Endothelial cell of umbilical vein (primary cell): ENCODE data around the gene GARIN5A. TPM values are rescaled to one million over a fixed set of nuclear protein-coding genes. Genes with fewer than 3 reads are reported as not detected.

Source experiments
- BruUV-seq: library from RNA; stranded (reverse); fragments of 400-500 nt; replicated peaks from 2 replicates; lab custom pipeline; 2021; lab: Mats Ljungman, UMichigan
- CTCF ChIA-PET: fragments of 300-600, 350-600 bp; sonication (Branson Sonifier 250); formaldehyde crosslinking; loops from one replicate; lab custom pipeline; 2021; ENCODE audit warnings: antibody characterized with exemption, inconsistent platforms; lab: Charles Lee
- POLR2A ChIA-PET: fragments of 300-600, 350-600 bp; sonication (Branson Sonifier 250); formaldehyde crosslinking; loops from one replicate; lab custom pipeline; 2021; ENCODE audit warnings: antibody characterized with exemption, inconsistent platforms; lab: Charles Lee
- DNase-seq: peaks from one replicate; pipeline ENCODE4 v3.0.0-alpha.2; 2011; ENCODE audit warnings: low read depth, low spot score
- FAIRE-seq: peaks from 2 replicates; lab custom pipeline; 2011; peaks lifted over from hg19 to GRCh38; lab: Jason Lieb, UNC
- H2AFZ ChIP-seq: 2 replicates; pipeline ENCODE4 v1.6.0; 2012; ENCODE audit warnings: low read depth, low read length, control low read depth, inconsistent platforms
- H3K27ac ChIP-seq: 2 replicates; pipeline ENCODE4 v1.5.1; 2011; ENCODE audit warnings: low read depth, mild to moderate bottlenecking, control low read depth, low read length, moderate library complexity; ENCODE audit not compliant: insufficient read depth
- H3K27me3 ChIP-seq, 2 experiments: 2 replicates each; pipeline versions ENCODE4 v1.6.0 to v1.6.1; 2011; ENCODE audit warnings: low read length in 2 of 2, mixed read lengths in 1 of 2; ENCODE audit not compliant: control insufficient read depth in 2 of 2, insufficient read depth in 2 of 2
- H3K36me3 ChIP-seq, 2 experiments: 2 replicates in 1 of 2; 3 replicates in 1 of 2; pipeline ENCODE4 v1.5.1; 2011; ENCODE audit warnings: low read length in 2 of 2, mild to moderate bottlenecking in 1 of 2, moderate library complexity in 1 of 2; ENCODE audit not compliant: control insufficient read depth in 2 of 2, insufficient read depth in 2 of 2; ENCODE audit errors: extremely low read depth in 1 of 2
- H3K4me1 ChIP-seq: 3 replicates; pipeline ENCODE4 v1.5.1; 2011; ENCODE audit warnings: mild to moderate bottlenecking, low read length; ENCODE audit not compliant: control insufficient read depth, insufficient read depth; ENCODE audit errors: extremely low read depth
- H3K4me2 ChIP-seq: 2 replicates; pipeline ENCODE4 v1.6.1; 2011; ENCODE audit warnings: low read length, control low read depth, mixed read lengths; ENCODE audit not compliant: insufficient read depth
- H3K4me3 ChIP-seq, 3 experiments: fragments of 200-600 bp in 1 of 3; sonication (generic), shearing (Covaris generic) in 1 of 3; replicated peaks in 1 of 3; 2 replicates each; pipeline ENCODE4 v1.5.1; 2011 to 2016; ENCODE audit warnings: control low read depth in 3 of 3, low read length in 3 of 3, mild to moderate bottlenecking in 2 of 3, inconsistent platforms in 1 of 3, low read depth in 1 of 3, moderate library complexity in 1 of 3; ENCODE audit not compliant: insufficient read depth in 1 of 3
- H3K79me2 ChIP-seq: 2 replicates; pipeline ENCODE4 v1.6.0; 2012; ENCODE audit warnings: low read length, inconsistent platforms; ENCODE audit not compliant: control insufficient read depth, insufficient read depth
- H3K9ac ChIP-seq: replicated peaks from 2 replicates; pipeline ENCODE3; 2011; ENCODE audit warnings: low read length, control low read depth; ENCODE audit not compliant: insufficient read depth; ENCODE audit errors: extremely low read depth
- H3K9me1 ChIP-seq: replicated peaks from 3 replicates; pipeline ENCODE4 v1.6.0; 2011; ENCODE audit warnings: mild to moderate bottlenecking, low read length; ENCODE audit not compliant: control insufficient read depth, insufficient read depth; ENCODE audit errors: extremely low read depth
- H3K9me3 ChIP-seq: replicated peaks from 2 replicates; pipeline ENCODE4 v1.5.1; 2012; ENCODE audit warnings: low read length, inconsistent platforms; ENCODE audit not compliant: control insufficient read depth, insufficient read depth
- H4K20me1 ChIP-seq: replicated peaks from 2 replicates; pipeline ENCODE3; 2011; ENCODE audit warnings: mild to moderate bottlenecking, low read length; ENCODE audit not compliant: control insufficient read depth, insufficient read depth; ENCODE audit errors: extremely low read depth
- FOS ChIP-seq: IDR thresholded peaks from 2 replicates; pipeline ENCODE4 v1.6.1; 2011; ENCODE audit warnings: mild to moderate bottlenecking, low read length, moderate library complexity, borderline replicate concordance; ENCODE audit not compliant: insufficient read depth
- dilution Hi-C: fragments of 300-500 bp; cut with MboI; formaldehyde crosslinking; loops from one replicate; pipeline ENCODE4 v1.15.0; 2019; ENCODE audit warnings: low sequenced_read_pairs; ENCODE audit not compliant: extremely low pct_ligation_motif_present
- intact Hi-C: fragments of 100-400 bp; cut with micrococcal nuclease; formaldehyde crosslinking; loops from one replicate; pipeline ENCODE4 v1.10.0; 2022
- polyA plus RNA-seq, 4 experiments: library from polyadenylated mRNA; depleted of rRNA in 3 of 4; stranded (reverse) in 3 of 4; unstranded in 1 of 4; fragments of >200 nt; gene quantifications; 2 replicates each; pipeline versions ENCODE4 v1.2.1 to v1.2.3, GENCODE V29; 2011 to 2012; ENCODE audit warnings: missing spikeins in 1 of 4
- total RNA-seq: library from RNA; stranded (reverse); gene quantifications from 2 replicates; pipeline ENCODE4 v1.2.3, GENCODE V29; 2021
- TF ChIP-seq, protein P1 (sequence below), 2 donors: IDR thresholded peaks; 1 replicate in 1 of 2; 2 replicates in 1 of 2; pipeline ENCODE4 v1.5.1; 2011; ENCODE audit warnings: low read length in 2 of 2, mild to moderate bottlenecking in 2 of 2, moderate library complexity in 2 of 2, control low read depth in 1 of 2, inconsistent platforms in 1 of 2, low read depth in 1 of 2; ENCODE audit not compliant: insufficient read depth in 1 of 2; ENCODE audit errors: extremely low read depth in 1 of 2

The GARIN5A gene
- total and polyA plus RNA-seq, 2 donors (not counting 3 experiments of a cell fraction or from before 2014, with no cell fraction given), result 0.44 to 0.76 TPM

DNA sequence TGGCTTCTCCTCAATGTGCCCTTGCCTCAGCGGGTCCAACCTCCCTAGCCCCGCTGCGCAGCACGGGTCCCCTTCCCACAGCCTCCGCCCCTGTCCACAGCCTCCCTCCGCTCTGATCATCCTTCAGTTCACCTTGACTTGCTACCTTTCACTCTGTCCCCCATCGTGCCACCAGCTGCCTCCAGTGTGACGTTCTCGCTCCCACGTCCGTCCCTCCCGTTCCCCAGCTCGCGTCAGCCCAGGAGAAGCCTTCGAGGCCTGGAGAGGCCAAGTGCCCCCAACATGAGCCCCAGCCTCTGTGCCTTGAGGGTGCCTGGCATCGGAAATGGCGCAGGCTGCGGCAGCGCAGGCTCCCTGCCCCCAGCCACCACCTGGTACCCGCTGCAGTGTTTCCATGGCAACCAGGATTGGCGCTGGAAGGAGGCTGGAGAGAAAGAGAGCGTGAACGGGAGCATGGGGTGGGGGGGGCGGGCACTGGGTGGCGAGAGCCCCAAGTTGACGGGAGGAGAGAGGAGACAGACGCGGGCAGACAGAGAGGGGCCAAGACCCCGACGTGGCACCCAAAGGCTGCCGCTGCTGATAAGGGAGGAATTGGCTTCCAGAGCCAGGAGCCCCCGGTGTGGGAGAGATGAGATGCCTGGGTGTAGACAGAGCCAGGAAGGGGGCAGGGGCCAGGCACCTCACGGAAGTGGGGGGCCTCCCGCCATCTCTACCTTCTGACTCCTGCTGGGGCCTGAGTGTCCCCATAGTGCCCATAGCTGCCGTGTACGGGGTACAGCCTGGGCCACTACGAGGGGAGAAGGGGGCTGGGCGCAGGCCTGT, 37.9 kb upstream of the GARIN5A start:
- intact Hi-C loops, result no loop called here
- FAIRE-seq (no peak), DNase-seq (no peak)

More for the DNA sequence above, 37.9 kb upstream of the GARIN5A start:
- Histone ChIP-seq H3K9ac (no peak overlapping the region), H4K20me1 (no peaks in the 10 kb centered on the region), H3K79me2 (no peaks in the 10 kb centered on the region), H2AFZ (no peak overlapping the region), H3K36me3 (no peaks in the 10 kb centered on the region), H3K27ac (no peak overlapping the region), H3K9me1 (no peaks in the 10 kb centered on the region), H3K4me3 (no peak overlapping the region), H3K27me3 (no peaks in the 10 kb centered on the region), H3K9me3 (no peaks in the 10 kb centered on the region), H3K4me1 (peaks cover 7% of the 10 kb centered on the region), H3K4me2 (no peak overlapping the region)
- dilution Hi-C loops, result no loop called here
- no TSS peak for BruUV-seq
- POLR2A ChIA-PET, result no interaction called here
- TF ChIP-seq, protein P1, sequence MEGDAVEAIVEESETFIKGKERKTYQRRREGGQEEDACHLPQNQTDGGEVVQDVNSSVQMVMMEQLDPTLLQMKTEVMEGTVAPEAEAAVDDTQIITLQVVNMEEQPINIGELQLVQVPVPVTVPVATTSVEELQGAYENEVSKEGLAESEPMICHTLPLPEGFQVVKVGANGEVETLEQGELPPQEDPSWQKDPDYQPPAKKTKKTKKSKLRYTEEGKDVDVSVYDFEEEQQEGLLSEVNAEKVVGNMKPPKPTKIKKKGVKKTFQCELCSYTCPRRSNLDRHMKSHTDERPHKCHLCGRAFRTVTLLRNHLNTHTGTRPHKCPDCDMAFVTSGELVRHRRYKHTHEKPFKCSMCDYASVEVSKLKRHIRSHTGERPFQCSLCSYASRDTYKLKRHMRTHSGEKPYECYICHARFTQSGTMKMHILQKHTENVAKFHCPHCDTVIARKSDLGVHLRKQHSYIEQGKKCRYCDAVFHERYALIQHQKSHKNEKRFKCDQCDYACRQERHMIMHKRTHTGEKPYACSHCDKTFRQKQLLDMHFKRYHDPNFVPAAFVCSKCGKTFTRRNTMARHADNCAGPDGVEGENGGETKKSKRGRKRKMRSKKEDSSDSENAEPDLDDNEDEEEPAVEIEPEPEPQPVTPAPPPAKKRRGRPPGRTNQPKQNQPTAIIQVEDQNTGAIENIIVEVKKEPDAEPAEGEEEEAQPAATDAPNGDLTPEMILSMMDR (IDR thresholded peaks at IDR 0.05; ENCODE audit: extremely low read depth in 1 of 2, insufficient read depth in 1 of 2, low read depth in 1 of 2, low read length in 2 of 2), result no peak
- no peak for TF ChIP-seq FOS
- CTCF ChIA-PET, result interaction anchor here (1.5 kb wide), 1 partner anchor 23 kb away, joined by 3 read pairs; no protein-coding TSS in a partner anchor
